Progenitor cell of endocrine pancreas (in vitro differentiated cells): ENCODE data around the gene STAMBP. TPM values are rescaled to one million over a fixed set of nuclear protein-coding genes. Genes with fewer than 3 reads are reported as not detected.
"Not testable (repeated sequence)": the region's sequence is repeated elsewhere in the genome, so short reads cannot be mapped to it uniquely, and the experiment has no call there.

Experiments
- DNase-seq: peaks from one replicate; pipeline ENCODE4 v3.0.0; 2021; ENCODE audit warnings: low spot score; ENCODE audit not compliant: unreplicated experiment
- H3K27ac Mint-ChIP-seq: 2 replicates; pipeline ENCODE4 v1.8.0; 2021; ENCODE audit warnings: mild to moderate bottlenecking, moderate library complexity, mixed read lengths
- H3K27me3 Mint-ChIP-seq: 2 replicates; pipeline ENCODE4 v1.8.0; 2021; ENCODE audit warnings: mixed read lengths
- H3K36me3 Mint-ChIP-seq: 2 replicates; pipeline ENCODE4 v1.8.0; 2022; ENCODE audit warnings: mixed read lengths; ENCODE audit not compliant: insufficient read depth
- H3K4me1 Mint-ChIP-seq: 2 replicates; pipeline ENCODE4 v1.8.0; 2021; ENCODE audit warnings: low read depth, mixed read lengths
- H3K4me3 Mint-ChIP-seq: 2 replicates; pipeline ENCODE4 v1.8.0; 2021; ENCODE audit warnings: low read depth, mild to moderate bottlenecking, moderate library complexity, mixed read lengths
- H3K9me3 Mint-ChIP-seq: 2 replicates; pipeline ENCODE4 v1.8.0; 2021; ENCODE audit warnings: low read depth, mixed read lengths
- CTCF ChIP-seq: fragments of 200-600 bp; sonication (generic); IDR thresholded peaks from one replicate; pipeline ENCODE4 v1.5.0; 2021; ENCODE audit warnings: antibody characterized with exemption, mild to moderate bottlenecking; ENCODE audit not compliant: unreplicated experiment
- long read RNA-seq: library from polyadenylated mRNA; unstranded; transcript quantifications from one replicate; pipeline ENCODE4 v2.0.0, GENCODE V29; 2020
- total RNA-seq: library from RNA; stranded (reverse); gene quantifications from 2 replicates; pipeline ENCODE4 v1.2.1, GENCODE V29; 2021

The STAMBP gene
- total RNA-seq: 39.0 and 39.4 TPM in 2 replicates
- long read RNA-seq, full-length matches to known transcripts: 40 of 77 reads
- long read RNA-seq, partial matches to known transcripts: 6 of 77 reads
- long read RNA-seq, other reads (novel, unspliced or antisense): 31 of 77 reads

DNA sequence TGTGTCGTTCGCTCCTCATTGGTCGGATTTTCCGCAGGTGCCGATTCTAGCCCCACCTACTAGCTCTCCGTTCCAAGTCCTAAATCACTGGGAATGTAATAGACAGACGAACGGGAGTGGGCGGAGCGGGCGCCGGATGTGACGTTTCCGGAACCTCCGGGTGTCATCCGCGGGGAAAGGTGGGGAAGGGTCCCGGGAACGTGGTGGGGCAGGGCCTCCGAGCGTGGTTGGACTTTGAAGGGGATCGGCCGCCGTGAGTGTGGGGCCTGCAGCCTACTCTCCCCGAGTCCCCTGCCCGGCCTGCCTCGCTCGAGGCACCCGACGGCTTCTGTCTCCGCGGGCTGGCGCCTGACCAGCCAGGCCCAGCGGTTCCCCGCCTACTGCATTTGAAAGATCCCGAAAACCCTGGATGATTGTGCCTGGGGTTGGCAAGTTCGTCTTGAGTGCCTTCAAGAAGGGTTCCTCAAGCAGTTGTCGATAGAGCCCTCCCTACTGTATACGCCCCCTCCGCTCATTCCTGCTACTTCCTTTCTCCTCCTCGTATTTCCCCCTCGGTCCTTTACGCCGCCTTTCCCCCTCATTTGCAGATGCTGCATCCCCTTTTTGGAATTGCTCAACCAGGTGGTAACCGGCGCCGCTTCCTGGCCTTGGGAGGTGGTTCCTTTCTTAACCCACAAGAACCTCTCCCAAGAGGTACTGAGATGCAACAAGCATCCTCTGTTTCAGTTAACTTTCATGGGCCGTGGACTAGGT is at the start of gene STAMBP:
TSS of gene STAMBP (plus strand) at position 144 of the 753 bp plus-strand sequence. CDS start 1,896 bp downstream, outside the sequence.
- Mint-ChIP-seq H3K4me1 (peaks cover 14% of the 10 kb centered on the region), H3K27me3 (peaks cover 21% of the 10 kb centered on the region), H3K4me3 (peak within 1 kb of the TSS; percentile 97), H3K27ac (peak within 1 kb of the TSS; percentile 98), H3K9me3 (peaks cover 7% of the 10 kb centered on the region), H3K36me3 (peaks cover 13% of the 10 kb centered on the region)
- no peak for TF ChIP-seq CTCF
- DNase-seq: peak; percentile 82

- H3K9me3 Mint-ChIP-seq: no peaks in the 10 kb centered on the region
These were observed 49.1 kb upstream of the STAMBP start, which contains the start of gene DUSP11 for GRCh38 chr2:73779467-73780236. Gene DUSP11 (minus strand): TSS chr2:73780103. CDS start chr2:73779974, 129 bp downstream.

GRCh38 chr2:73780237-73780582 is 48.6 kb upstream of the STAMBP start:
- no peaks in the 10 kb centered on the region for H3K9me3 Mint-ChIP-seq
- H3K4me3 Mint-ChIP-seq: peak overlapping the region; percentile 98
- no peak overlapping the region for H3K27ac Mint-ChIP-seq
- no peak for TF ChIP-seq CTCF
- H3K36me3 Mint-ChIP-seq: peaks cover 6% of the 10 kb centered on the region
- DNase-seq: no peak
- H3K27me3 Mint-ChIP-seq: no peaks in the 10 kb centered on the region
- H3K4me1 Mint-ChIP-seq: peaks cover 4% of the 10 kb centered on the region

More at GRCh38 chr2:73779467-73780236, 49.1 kb upstream of the STAMBP start, which contains the start of gene DUSP11:
- peak; percentile 94 for TF ChIP-seq CTCF
- Mint-ChIP-seq H3K36me3 (peaks cover 8% of the 10 kb centered on the region), H3K4me3 (peak within 1 kb of the TSS; percentile 98), H3K27ac (peak within 1 kb of the TSS; percentile 97), H3K4me1 (peaks cover 4% of the 10 kb centered on the region), H3K27me3 (no peaks in the 10 kb centered on the region)
- DNase-seq: peak; percentile 94

DNA sequence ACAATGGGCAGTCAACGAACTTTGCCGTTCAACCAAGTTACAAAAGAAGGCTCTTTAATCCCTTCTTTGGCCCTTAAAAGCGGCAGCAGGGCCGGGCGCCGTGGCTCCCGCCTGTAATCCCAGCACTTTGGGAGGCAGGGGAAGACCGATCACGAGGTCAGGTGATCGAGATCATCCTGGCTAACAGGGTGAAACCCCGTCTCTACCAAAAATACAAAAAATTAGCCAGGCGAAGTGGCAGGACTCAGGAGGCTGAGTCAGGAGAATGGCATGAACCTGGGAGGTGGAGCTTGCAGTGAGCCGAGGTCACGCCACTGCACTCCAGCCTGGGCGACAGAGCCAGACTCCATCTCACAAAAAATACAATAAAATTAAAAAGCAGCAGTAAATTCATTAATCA is 45.4 kb upstream of the STAMBP start:
- H3K4me1 Mint-ChIP-seq, H3K27me3 Mint-ChIP-seq, H3K36me3 Mint-ChIP-seq, H3K27ac Mint-ChIP-seq, DNase-seq, H3K4me3 Mint-ChIP-seq, H3K9me3 Mint-ChIP-seq: not testable (repeated sequence)

- H3K27me3 Mint-ChIP-seq, H3K36me3 Mint-ChIP-seq, H3K4me3 Mint-ChIP-seq, H3K9me3 Mint-ChIP-seq, DNase-seq, H3K27ac Mint-ChIP-seq, H3K4me1 Mint-ChIP-seq: not testable (repeated sequence)
These were observed 44.9 kb upstream of the STAMBP start, which contains the start of gene C2orf78 for GRCh38 chr2:73783883-73784282. Gene C2orf78 (plus strand): TSS chr2:73784183. CDS start chr2:73784310, 127 bp downstream.

DNA sequence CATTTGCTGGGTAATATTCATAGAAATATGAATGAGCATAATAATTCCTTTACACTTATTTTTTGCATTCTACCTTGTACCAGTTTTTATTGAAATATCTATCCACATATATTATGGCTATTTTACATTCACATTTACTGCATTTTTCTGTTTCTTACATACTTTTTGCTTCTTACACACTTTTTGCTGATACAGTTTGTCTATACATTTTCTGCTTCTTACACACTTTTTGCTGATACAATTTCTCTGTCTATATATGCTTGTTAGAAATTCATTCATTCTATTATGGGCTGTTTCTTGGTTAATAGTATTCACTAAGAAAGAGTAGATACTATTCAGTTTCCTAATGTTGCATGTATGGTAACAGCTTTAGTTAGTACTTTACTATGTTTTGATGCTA is 16.9 kb upstream of the STAMBP start:
- Mint-ChIP-seq H3K9me3 (no peaks in the 10 kb centered on the region), H3K4me3 (no peak overlapping the region), H3K27me3 (peaks cover 37% of the 10 kb centered on the region), H3K4me1 (peaks cover 4% of the 10 kb centered on the region), H3K27ac (no peak overlapping the region), H3K36me3 (no peaks in the 10 kb centered on the region)
- no peak for DNase-seq
- no peak for TF ChIP-seq CTCF
